GM12872 (cell line): Measurements from ENCODE around the gene ZNF277.

Experiments
- CTCF ChIP-seq: IDR thresholded peaks from 3 replicates; pipeline ENCODE4 v1.5.1; 2011; ENCODE audit warnings: low read depth, mild to moderate bottlenecking, low read length, moderate library complexity; ENCODE audit not compliant: insufficient read depth

ZNF277 gene

DNA sequence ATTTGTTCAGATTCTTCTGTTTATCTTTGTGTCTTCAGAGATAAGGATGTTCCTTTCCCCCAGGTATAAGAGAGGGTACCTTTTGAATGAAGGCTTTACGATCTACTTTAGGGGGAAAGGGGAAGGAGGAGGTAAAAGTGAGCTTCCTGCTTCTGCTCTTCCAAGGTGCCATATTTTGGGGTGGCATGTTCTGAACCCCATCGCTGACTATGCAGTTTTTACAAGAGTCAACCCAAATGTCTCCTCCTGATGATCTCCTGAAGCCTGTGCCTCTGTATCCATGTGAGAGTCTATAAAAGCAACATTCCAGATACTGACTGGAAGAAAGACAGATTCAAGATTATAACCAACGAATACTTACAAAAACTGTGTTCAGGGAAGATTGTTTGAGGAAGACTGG is 102.5 kb downstream of the ZNF277 start:
- TF ChIP-seq CTCF, result no peak

GRCh38 chr7:112322070-112322469 is 115.6 kb downstream of the ZNF277 start:
- TF ChIP-seq CTCF, result no peak

GRCh38 chr7:112327566-112327965 is 121.1 kb downstream of the ZNF277 start:
- TF ChIP-seq CTCF, result no peak

- TF ChIP-seq CTCF, result no peak
Observed at GRCh38 chr7:112331492-112331891, 125.0 kb downstream of the ZNF277 start.

- TF ChIP-seq CTCF, result no peak
Observed at GRCh38 chr7:112334366-112334765, 127.9 kb downstream of the ZNF277 start.

- TF ChIP-seq CTCF, result no peak
Observed at GRCh38 chr7:112336261-112336660, 129.8 kb downstream of the ZNF277 start.

DNA sequence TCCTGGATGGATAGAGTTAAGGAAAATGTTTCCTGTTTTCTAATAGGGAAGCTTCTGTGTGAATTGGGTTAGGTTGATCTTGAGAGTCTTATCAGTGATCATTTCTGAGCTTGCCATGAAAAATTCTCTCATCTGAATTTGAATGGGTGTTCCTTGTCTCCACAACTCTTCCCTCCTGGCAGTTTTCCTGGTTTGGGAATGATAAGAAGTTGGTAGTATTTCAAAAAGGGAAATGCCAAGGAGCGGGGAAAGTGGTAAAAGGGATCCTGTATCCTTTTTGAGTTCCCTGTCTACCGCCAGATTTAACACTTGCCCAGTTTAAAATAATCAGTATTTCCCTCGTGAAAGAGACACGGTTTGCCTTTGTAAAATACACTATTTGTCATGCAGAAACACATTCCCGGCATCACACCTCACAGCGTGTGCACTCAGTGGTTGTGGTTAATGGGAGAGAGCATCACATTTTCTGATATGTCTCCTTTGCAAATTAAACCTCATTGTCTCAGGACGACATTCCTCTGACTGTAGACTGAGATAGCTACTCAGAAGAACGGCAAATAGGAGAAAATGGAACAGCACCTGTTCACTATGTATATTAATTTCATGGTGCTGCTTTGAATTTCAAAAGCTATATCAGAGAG is 130.6 kb downstream of the ZNF277 start:
- no peak for TF ChIP-seq CTCF
